GM12891 (cell line): ENCODE measurements around the gene TUBA3E.
"Not testable (repeated sequence)": the region's sequence is repeated elsewhere in the genome, so short reads cannot be mapped to it uniquely, and the experiment has no call there.

Source experiments
- POLR2A ChIP-seq: IDR thresholded peaks from 2 replicates; pipeline ENCODE4 v1.6.1; 2011; ENCODE audit warnings: low read depth, low read length, control low read depth
- POLR2AphosphoS5 ChIP-seq: IDR thresholded peaks from 2 replicates; pipeline ENCODE4 v1.6.1; 2011; ENCODE audit warnings: low read depth, low read length, control low read depth

- not testable (repeated sequence) for TF ChIP-seq POLR2A, POLR2AphosphoS5
These were observed 37.2 kb downstream of the TUBA3E start for GRCh38 chr2:130160838-130161705.
